Neuronal stem cell (in vitro differentiated cells): Measurements from ENCODE around the gene HLA-DQA1.
"Not testable (repeated sequence)": the region's sequence is repeated elsewhere in the genome, so short reads cannot be mapped to it uniquely, and the experiment has no call there.

ENCODE experiments used
- DNase-seq: peaks from one replicate; pipeline ENCODE4 v3.0.0-alpha.2; 2013; ENCODE audit warnings: low spot score
- H2AFZ ChIP-seq: one replicate; pipeline ENCODE4 v1.6.1; 2013; ENCODE audit warnings: mild to moderate bottlenecking, low read length, inconsistent platforms
- H2AK5ac ChIP-seq: 2 replicates; pipeline ENCODE4 v1.6.1; 2013; ENCODE audit warnings: low read depth, mild to moderate bottlenecking, inconsistent platforms, low read length, moderate library complexity, mixed read lengths
- H2BK120ac ChIP-seq: 2 replicates; pipeline ENCODE4 v1.6.1; 2013; ENCODE audit warnings: low read depth, mild to moderate bottlenecking, inconsistent platforms, low read length, moderate library complexity, mixed read lengths
- H2BK12ac ChIP-seq: one replicate; pipeline ENCODE4 v1.6.1; 2013; ENCODE audit warnings: low read length, inconsistent platforms
- H2BK15ac ChIP-seq: 2 replicates; pipeline ENCODE4 v1.6.1; 2013; ENCODE audit warnings: mild to moderate bottlenecking, low read length, inconsistent platforms, mixed read lengths
- H2BK5ac ChIP-seq: one replicate; pipeline ENCODE4 v1.6.1; 2013; ENCODE audit warnings: inconsistent platforms, mild to moderate bottlenecking, low read length, moderate library complexity
- H3K14ac ChIP-seq: one replicate; pipeline ENCODE4 v1.6.1; 2013; ENCODE audit warnings: low read length, inconsistent platforms
- H3K18ac ChIP-seq: 2 replicates; pipeline ENCODE4 v1.6.1; 2013; ENCODE audit warnings: low read length, inconsistent platforms
- H3K23ac ChIP-seq: 2 replicates; pipeline ENCODE4 v1.6.1; 2013; ENCODE audit warnings: low read depth, mild to moderate bottlenecking, mixed read lengths, low read length, inconsistent platforms; ENCODE audit not compliant: poor library complexity
- H3K27ac ChIP-seq: replicated peaks from 3 replicates; pipeline ENCODE4 v1.5.1; 2013; ENCODE audit warnings: low read length, inconsistent platforms
- H3K27me3 ChIP-seq, 3 experiments: 2 replicates each; pipeline ENCODE4 v1.6.1; 2013; ENCODE audit warnings: low read length in 3 of 3, mild to moderate bottlenecking in 2 of 3, inconsistent platforms in 1 of 3, low read depth in 1 of 3, mixed read lengths in 1 of 3, moderate library complexity in 1 of 3; ENCODE audit not compliant: control insufficient read depth in 3 of 3, insufficient read depth in 3 of 3
- H3K36me3 ChIP-seq, 2 donors: replicated peaks in 1 of 2; 2 replicates each; pipeline ENCODE4 v1.6.1; 2013; ENCODE audit warnings: low read length in 2 of 2; ENCODE audit not compliant: control insufficient read depth in 2 of 2, insufficient read depth in 2 of 2
- H3K4ac ChIP-seq: 2 replicates; pipeline ENCODE4 v1.6.1; 2013; ENCODE audit warnings: inconsistent platforms, mild to moderate bottlenecking, low read length, moderate library complexity
- H3K4me1 ChIP-seq, 2 donors: 1 replicate in 1 of 2; 2 replicates in 1 of 2; pipeline ENCODE4 v1.6.1; 2013; ENCODE audit warnings: low read length in 2 of 2, low read depth in 1 of 2; ENCODE audit not compliant: control insufficient read depth in 2 of 2, insufficient read depth in 1 of 2
- H3K4me2 ChIP-seq: one replicate; pipeline ENCODE4 v1.6.1; 2013; ENCODE audit warnings: mild to moderate bottlenecking, low read length, inconsistent platforms; ENCODE audit not compliant: insufficient read depth, poor library complexity, severe bottlenecking
- H3K4me3 ChIP-seq, 2 donors: 2 replicates each; pipeline ENCODE4 v1.5.1; 2013; ENCODE audit warnings: low read length in 2 of 2, mild to moderate bottlenecking in 2 of 2, inconsistent platforms in 1 of 2, moderate library complexity in 1 of 2
- H3K79me1 ChIP-seq: one replicate; pipeline ENCODE4 v1.6.1; 2013; ENCODE audit warnings: low read depth, mild to moderate bottlenecking, inconsistent platforms, low read length, moderate library complexity
- H3K9ac ChIP-seq: one replicate; pipeline ENCODE4 v1.6.1; 2013; ENCODE audit warnings: mild to moderate bottlenecking, low read depth, low read length, inconsistent platforms; ENCODE audit not compliant: poor library complexity
- H3K9me3 ChIP-seq, 2 donors: replicated peaks in 1 of 2; 2 replicates each; pipeline versions ENCODE3 to v1.6.1; 2013; ENCODE audit warnings: low read length in 2 of 2, mild to moderate bottlenecking in 2 of 2, inconsistent platforms in 1 of 2, low read depth in 1 of 2, mixed read lengths in 1 of 2, moderate library complexity in 1 of 2; ENCODE audit not compliant: control insufficient read depth in 2 of 2, insufficient read depth in 1 of 2
- H4K8ac ChIP-seq: one replicate; pipeline ENCODE4 v1.6.1; 2013; ENCODE audit warnings: low read depth, mild to moderate bottlenecking, inconsistent platforms, low read length, moderate library complexity
- H4K91ac ChIP-seq: one replicate; pipeline ENCODE4 v1.6.1; 2013; ENCODE audit warnings: low read length, low read depth, mild to moderate bottlenecking, inconsistent platforms; ENCODE audit not compliant: poor library complexity
- WGBS, 2 donors: extraction: QIAGEN DNeasy Blood & Tissue Kit; methylation state at CpG; one replicate each; pipeline ENCODE4 v1.1.7; 2013; ENCODE audit warnings: missing lambda C conversion rate in 2 of 2, mixed read lengths in 1 of 2; ENCODE audit not compliant: insufficient read length in 2 of 2, insufficient replicate concordance in 1 of 2; ENCODE audit errors: extremely low coverage in 2 of 2; 5-methylcytosine and 5-hydroxymethylcytosine counted together

HLA-DQA1 gene

DNA sequence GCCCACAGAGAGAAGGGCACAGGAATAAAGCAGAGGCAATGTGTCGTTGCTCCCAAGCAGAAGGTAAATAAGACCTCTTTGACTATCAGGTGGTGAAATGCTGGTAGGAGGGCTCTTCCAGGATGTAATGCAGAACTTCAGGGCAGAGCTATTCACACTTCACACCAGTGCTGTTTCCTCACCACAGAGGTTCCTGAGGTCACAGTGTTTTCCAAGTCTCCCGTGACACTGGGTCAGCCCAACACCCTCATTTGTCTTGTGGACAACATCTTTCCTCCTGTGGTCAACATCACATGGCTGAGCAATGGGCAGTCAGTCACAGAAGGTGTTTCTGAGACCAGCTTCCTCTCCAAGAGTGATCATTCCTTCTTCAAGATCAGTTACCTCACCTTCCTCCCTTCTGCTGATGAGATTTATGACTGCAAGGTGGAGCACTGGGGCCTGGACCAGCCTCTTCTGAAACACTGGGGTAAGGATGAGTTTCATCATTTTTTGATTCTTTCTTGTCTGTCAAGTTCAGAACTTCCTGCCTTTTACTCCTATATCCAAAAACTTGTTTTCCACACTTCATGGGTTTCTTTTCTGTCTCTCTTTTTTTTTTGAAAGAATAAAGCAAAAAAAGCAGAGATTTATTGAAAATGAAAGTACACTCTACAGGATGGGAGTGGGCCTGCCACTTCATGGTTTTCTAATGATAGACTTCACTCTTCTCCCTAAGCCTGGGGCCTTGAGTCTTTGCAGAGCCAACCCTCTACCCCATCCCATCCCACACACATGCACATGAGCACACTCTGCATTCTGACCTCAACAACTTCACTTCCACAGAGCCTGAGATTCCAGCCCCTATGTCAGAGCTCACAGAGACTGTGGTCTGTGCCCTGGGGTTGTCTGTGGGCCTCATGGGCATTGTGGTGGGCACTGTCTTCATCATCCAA lies 4.8 kb downstream of the HLA-DQA1 start:
- H2AK5ac ChIP-seq, H3K14ac ChIP-seq, H3K18ac ChIP-seq, H3K4me2 ChIP-seq, H3K79me1 ChIP-seq, H2BK15ac ChIP-seq, H3K9me3 ChIP-seq, H4K91ac ChIP-seq, H2BK5ac ChIP-seq, H2BK12ac ChIP-seq, DNase-seq, H3K23ac ChIP-seq, H2BK120ac ChIP-seq, H4K8ac ChIP-seq, H3K27me3 ChIP-seq, H3K36me3 ChIP-seq, H3K9ac ChIP-seq, H3K4me1 ChIP-seq, H3K27ac ChIP-seq, H3K4ac ChIP-seq, H3K4me3 ChIP-seq, H2AFZ ChIP-seq: not testable (repeated sequence)
- no CpG with 5 or more reads among the region's 2 CpGs for WGBS, 2 donors

DNA sequence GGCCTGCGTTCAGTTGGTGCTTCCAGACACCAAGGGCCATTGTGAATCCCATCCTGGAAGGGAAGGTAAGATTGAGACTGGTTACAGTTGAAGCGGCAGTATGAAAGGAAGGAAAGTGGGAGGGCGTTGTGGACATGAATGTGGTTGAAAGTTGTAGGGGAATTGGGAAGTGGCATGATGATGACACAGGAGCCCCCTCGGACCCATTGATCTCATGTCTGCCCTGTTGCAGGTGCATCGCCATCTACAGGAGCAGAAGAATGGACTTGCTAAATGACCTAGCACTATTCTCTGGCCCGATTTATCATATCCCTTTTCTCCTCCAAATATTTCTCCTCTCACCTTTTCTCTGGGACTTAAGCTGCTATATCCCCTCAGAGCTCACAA lies 5.5 kb downstream of the HLA-DQA1 start:
- Histone ChIP-seq H2AFZ (no peak overlapping the region), H3K27me3 (no peaks in the 10 kb centered on the region), H2BK120ac (no peak overlapping the region), H3K27ac (no peak overlapping the region), H3K9me3 (no peaks in the 10 kb centered on the region), H3K36me3 (no peaks in the 10 kb centered on the region), H3K18ac (no peak overlapping the region), H4K91ac (no peak overlapping the region), H3K14ac (no peak overlapping the region), H3K4me3 (no peak overlapping the region), H3K79me1 (no peaks in the 10 kb centered on the region), H3K4ac (no peak overlapping the region), H3K4me2 (no peak overlapping the region), H2AK5ac (no peak overlapping the region), H2BK15ac (no peak overlapping the region), H2BK12ac (no peak overlapping the region), H3K9ac (no peak overlapping the region), H3K4me1 (no peaks in the 10 kb centered on the region), H4K8ac (no peak overlapping the region), H3K23ac (no peak overlapping the region), H2BK5ac (no peak overlapping the region)
- DNase-seq: no peak
- 100% methylated on average over 2 of the region's 6 CpGs; no CpG with 5 or more reads in 1 of the 2 donors for WGBS, 2 donors

DNA sequence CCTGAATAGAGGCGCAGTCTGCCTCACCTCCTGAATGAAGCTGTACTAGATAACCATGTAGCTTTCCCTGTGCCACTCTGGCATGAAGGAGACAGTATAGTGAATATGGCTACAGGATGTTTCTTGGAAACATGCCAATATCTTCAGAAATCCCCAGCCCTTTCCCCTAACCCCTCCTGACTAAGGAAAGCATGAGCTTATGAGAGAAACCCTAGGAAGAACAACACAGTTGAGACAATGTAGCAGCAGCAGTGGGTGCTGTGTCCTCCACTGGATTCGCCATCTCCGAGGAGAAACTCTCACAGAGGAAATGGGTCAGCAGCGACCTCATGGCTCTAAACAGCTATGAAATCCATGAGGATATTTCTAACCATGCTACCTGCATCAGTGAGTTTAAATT lies 6.7 kb downstream of the HLA-DQA1 start:
- Histone ChIP-seq H3K9ac (no peak overlapping the region), H2BK5ac (no peak overlapping the region), H3K36me3 (no peaks in the 10 kb centered on the region), H3K18ac (no peak overlapping the region), H3K27me3 (no peaks in the 10 kb centered on the region), H3K4me3 (no peak overlapping the region), H4K8ac (no peak overlapping the region), H2AFZ (no peak overlapping the region), H2BK15ac (no peak overlapping the region), H3K4ac (no peak overlapping the region), H2BK120ac (no peak overlapping the region), H3K4me2 (no peak overlapping the region), H3K4me1 (no peaks in the 10 kb centered on the region), H3K27ac (no peak overlapping the region), H3K79me1 (no peaks in the 10 kb centered on the region), H3K14ac (no peak overlapping the region), H2AK5ac (no peak overlapping the region), H2BK12ac (no peak overlapping the region), H3K23ac (no peak overlapping the region), H3K9me3 (no peaks in the 10 kb centered on the region), H4K91ac (no peak overlapping the region)
- WGBS, 2 donors: no CpG with 5 or more reads among the region's 4 CpGs
- no peak for DNase-seq

DNA sequence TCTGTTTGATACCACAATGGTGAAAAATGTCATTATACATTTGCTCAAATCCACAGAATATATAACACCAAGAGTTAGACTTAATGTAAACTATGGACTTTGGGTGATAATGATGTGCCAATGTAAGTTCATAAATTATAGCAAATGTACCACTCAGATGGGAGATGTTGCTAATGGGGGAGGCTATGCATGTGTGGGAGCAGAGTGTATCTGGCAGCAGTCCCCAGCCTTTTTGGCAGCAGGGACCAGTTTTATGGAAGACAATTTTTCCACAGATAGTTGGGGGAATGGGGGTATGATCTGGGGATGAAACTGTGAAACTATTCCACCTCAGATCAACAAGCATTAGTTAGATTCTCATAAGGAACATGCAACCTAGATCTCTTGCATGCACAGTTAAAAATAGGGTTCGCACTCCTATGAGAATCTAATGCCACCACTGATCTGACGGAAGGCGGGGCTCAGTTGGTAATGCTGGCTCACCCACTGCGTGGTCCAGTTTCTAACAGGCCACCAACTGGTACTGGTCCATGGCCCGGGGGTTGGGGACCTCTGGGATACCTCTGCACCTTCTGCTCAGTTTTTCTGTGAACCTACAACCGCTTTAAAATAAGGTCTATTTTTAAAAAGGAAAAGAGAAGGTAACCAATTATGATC lies 8.0 kb downstream of the HLA-DQA1 start:
- no peak overlapping the region for H4K8ac ChIP-seq
- H3K4me1 ChIP-seq: no peaks in the 10 kb centered on the region
- no peak overlapping the region for H3K4me2 ChIP-seq
- H4K91ac ChIP-seq: no peak overlapping the region
- no peaks in the 10 kb centered on the region for H3K36me3 ChIP-seq
- H2BK5ac ChIP-seq: no peak overlapping the region
- no peak overlapping the region for H3K4me3 ChIP-seq
- no peak overlapping the region for H3K27ac ChIP-seq
- no peak overlapping the region for H2BK12ac ChIP-seq
- no peak overlapping the region for H2AK5ac ChIP-seq
- H2AFZ ChIP-seq: no peak overlapping the region
- no peak overlapping the region for H2BK120ac ChIP-seq
- WGBS, 2 donors: no CpG with 5 or more reads among the region's 6 CpGs
- no peaks in the 10 kb centered on the region for H3K79me1 ChIP-seq
- no peak overlapping the region for H3K23ac ChIP-seq
- H3K9me3 ChIP-seq: no peaks in the 10 kb centered on the region
- DNase-seq: no peak
- H3K9ac ChIP-seq: no peak overlapping the region
- no peak overlapping the region for H3K14ac ChIP-seq
- no peaks in the 10 kb centered on the region for H3K27me3 ChIP-seq
- H3K4ac ChIP-seq: no peak overlapping the region
- no peak overlapping the region for H3K18ac ChIP-seq
- no peak overlapping the region for H2BK15ac ChIP-seq
